B cell (primary cell): ENCODE results near the gene ALDH1A1. TPM values are rescaled to one million over a fixed set of nuclear protein-coding genes. Genes with fewer than 3 reads are reported as not detected.

Source experiments
- ATAC-seq: fragments of 200-7000 bp; cut with Tn5 transposase; one replicate; pipeline ENCODE4 v1.10.0; 2021; ENCODE audit warnings: low read depth, mild to moderate bottlenecking, moderate number of reproducible peaks, moderate library complexity
- CTCF ChIA-PET: fragments of 350-600 bp; sonication (Branson Sonifier 250); formaldehyde crosslinking; loops from one replicate; lab custom pipeline; 2021; ENCODE audit warnings: antibody characterized with exemption, inconsistent platforms; lab: Charles Lee
- POLR2A ChIA-PET: fragments of 350-600 bp; sonication (Branson Sonifier 250); formaldehyde crosslinking; loops from one replicate; lab custom pipeline; 2021; ENCODE audit warnings: antibody characterized with exemption; lab: Charles Lee
- DNase-seq: peaks from one replicate; pipeline ENCODE4 v3.0.0; 2013
- H2AFZ ChIP-seq: 2 replicates; pipeline ENCODE4 v1.6.1; 2012; ENCODE audit warnings: mild to moderate bottlenecking, low read depth, low read length; ENCODE audit not compliant: insufficient read depth, poor library complexity, severe bottlenecking
- H3K27ac ChIP-seq, 2 donors: 1 replicate in 1 of 2; 2 replicates in 1 of 2; pipeline ENCODE4 v1.5.1; 2012 to 2013; ENCODE audit warnings: low read length in 2 of 2, mild to moderate bottlenecking in 2 of 2, moderate library complexity in 1 of 2
- H3K27me3 ChIP-seq, 4 experiments: fragments of 200-600 bp in 1 of 4; sonication (generic) in 1 of 4; replicated peaks in 1 of 4; 1 replicate in 2 of 4; 2 replicates in 2 of 4; pipeline versions ENCODE4 v1.6.1 to v1.7.0; 2013 to 2016; ENCODE audit warnings: low read length in 3 of 4, mild to moderate bottlenecking in 2 of 4, mixed read lengths in 1 of 4, moderate library complexity in 1 of 4; ENCODE audit not compliant: insufficient read depth in 4 of 4, control insufficient read depth in 3 of 4; ENCODE audit errors: control extremely low read depth in 1 of 4
- H3K36me3 ChIP-seq, 2 experiments: replicated peaks in 1 of 2; 1 replicate in 1 of 2; 2 replicates in 1 of 2; pipeline versions ENCODE4 v1.6.1 to v1.7.1; 2013; ENCODE audit warnings: low read length in 1 of 2; ENCODE audit not compliant: insufficient read depth in 2 of 2, control insufficient read depth in 1 of 2; ENCODE audit errors: control extremely low read depth in 1 of 2, extremely low read depth in 1 of 2
- H3K4me1 ChIP-seq, 2 donors: fragments of 200-600 bp in 1 of 2; sonication (generic) in 1 of 2; 1 replicate in 1 of 2; 2 replicates in 1 of 2; pipeline versions ENCODE4 v1.5.1 to v1.6.1; 2013 to 2017; ENCODE audit warnings: low read length in 2 of 2; ENCODE audit not compliant: control insufficient read depth in 2 of 2, insufficient read depth in 2 of 2
- H3K4me2 ChIP-seq: replicated peaks from 2 replicates; pipeline ENCODE3; 2012; ENCODE audit warnings: mild to moderate bottlenecking, low read depth, low read length; ENCODE audit not compliant: poor library complexity, severe bottlenecking
- H3K4me3 ChIP-seq, 5 experiments: fragments of 200-600 bp in 1 of 5; sonication (generic) in 1 of 5; 1 replicate in 3 of 5; 2 replicates in 2 of 5; pipeline versions ENCODE4 v1.5.1 to v1.7.0; 2011 to 2016; ENCODE audit warnings: low read length in 4 of 5, mild to moderate bottlenecking in 4 of 5, low read depth in 2 of 5, control low read depth in 1 of 5, moderate library complexity in 1 of 5; ENCODE audit not compliant: insufficient read depth in 1 of 5; ENCODE audit errors: control extremely low read depth in 1 of 5, extremely low read depth in 1 of 5
- H3K79me2 ChIP-seq: fragments of 200-600 bp; sonication (generic); one replicate; pipeline ENCODE4 v1.6.0; 2016; ENCODE audit warnings: low read length; ENCODE audit not compliant: control insufficient read depth, insufficient read depth
- H3K9ac ChIP-seq: fragments of 200-600 bp; sonication (generic); 2 replicates; pipeline ENCODE4 v1.6.1; 2017; ENCODE audit warnings: mild to moderate bottlenecking, low read length, moderate library complexity
- H3K9me3 ChIP-seq, 3 donors: one replicate each; pipeline versions ENCODE4 v1.6.1 to v1.7.1; 2013; ENCODE audit warnings: low read length in 2 of 3; ENCODE audit not compliant: control insufficient read depth in 2 of 3, insufficient read depth in 1 of 3; ENCODE audit errors: control extremely low read depth in 1 of 3
- H4K20me1 ChIP-seq: 2 replicates; pipeline ENCODE4 v1.6.0; 2012; ENCODE audit warnings: mild to moderate bottlenecking, low read length; ENCODE audit not compliant: insufficient read depth, control insufficient read depth, poor library complexity, severe bottlenecking
- H3K27ac Mint-ChIP-seq: one replicate; pipeline ENCODE4 v1.8.0; 2021; ENCODE audit warnings: mixed read lengths
- H3K27me3 Mint-ChIP-seq: one replicate; pipeline ENCODE4 v1.8.0; 2021; ENCODE audit warnings: mixed read lengths
- H3K4me1 Mint-ChIP-seq: one replicate; pipeline ENCODE4 v1.8.0; 2021; ENCODE audit warnings: mixed read lengths
- H3K4me3 Mint-ChIP-seq: one replicate; pipeline ENCODE4 v1.8.0; 2021; ENCODE audit warnings: mixed read lengths
- H3K9me3 Mint-ChIP-seq: one replicate; pipeline ENCODE4 v1.8.0; 2022; ENCODE audit warnings: mixed read lengths; ENCODE audit not compliant: insufficient read depth
- CTCF ChIP-seq: fragments of 200-600 bp; IDR thresholded peaks from one replicate; pipeline ENCODE4 v1.8.0; 2022; ENCODE audit warnings: antibody characterized with exemption, mild to moderate bottlenecking
- EZH2 ChIP-seq: IDR thresholded peaks from 2 replicates; pipeline ENCODE4 v1.6.1; 2012; ENCODE audit warnings: borderline replicate concordance, low read depth, mild to moderate bottlenecking, moderate library complexity, low read length; ENCODE audit not compliant: insufficient read depth, poor library complexity, severe bottlenecking
- WGBS: methylation state at CpG from one replicate; pipeline ENCODE4 v1.1.5; 2013; ENCODE audit warnings: missing lambda C conversion rate; ENCODE audit not compliant: insufficient coverage; 5-methylcytosine and 5-hydroxymethylcytosine counted together
- intact Hi-C: fragments of 100-400 bp; cut with micrococcal nuclease; formaldehyde crosslinking; loops from one replicate; pipeline ENCODE4 v1.10.0; 2022
- polyA plus RNA-seq: library from polyadenylated mRNA; depleted of rRNA; stranded (reverse); fragments of >200 nt; gene quantifications from 2 replicates; pipeline ENCODE4 v1.2.3, GENCODE V29; 2012
- total RNA-seq, 2 donors: library from RNA; stranded (reverse); fragments of 120-200 nt in 1 of 2; gene quantifications; 1 replicate in 1 of 2; 2 replicates in 1 of 2; pipeline versions ENCODE4 v1.2.3 to v1.2.4, GENCODE V29; 2013 to 2022

ALDH1A1 gene
- total and polyA plus RNA-seq, 2 donors (not counting 1 experiment from before 2014, with no cell fraction given), result 0.43 TPM; not detected in 1

- CTCF ChIA-PET, result no interaction called here
- Histone ChIP-seq H3K36me3 (no peaks in the 10 kb centered on the region), H4K20me1 (no peaks in the 10 kb centered on the region), H3K4me2 (no peak overlapping the region), H3K4me3 (no peak overlapping the region), H2AFZ (no peak overlapping the region), H3K27ac (no peak overlapping the region), H3K27me3 (no peaks in the 10 kb centered on the region), H3K9me3 (no peaks in the 10 kb centered on the region), H3K79me2 (no peaks in the 10 kb centered on the region), H3K9ac (no peak overlapping the region), H3K4me1 (no peaks in the 10 kb centered on the region)
- Mint-ChIP-seq H3K27me3 (peaks cover 3% of the 10 kb centered on the region), H3K9me3 (no peaks in the 10 kb centered on the region), H3K27ac (no peak overlapping the region), H3K4me3 (no peak overlapping the region), H3K4me1 (no peaks in the 10 kb centered on the region)
- intact Hi-C loops, result no loop called here
- TF ChIP-seq CTCF, result no peak
- no peak for TF ChIP-seq EZH2
- POLR2A ChIA-PET, result no interaction called here
- WGBS, result 89% methylated on average over 4 of the region's 7 CpGs
- no peak for ATAC-seq
- no peak for DNase-seq
Observed at GRCh38 chr9:72912476-72913381, 40.1 kb downstream of the ALDH1A1 start.

- Histone ChIP-seq H3K27me3 (no peaks in the 10 kb centered on the region), H3K9ac (no peak overlapping the region), H3K79me2 (no peaks in the 10 kb centered on the region), H3K9me3 (no peaks in the 10 kb centered on the region), H2AFZ (no peak overlapping the region), H3K36me3 (no peaks in the 10 kb centered on the region), H4K20me1 (no peaks in the 10 kb centered on the region), H3K4me2 (no peak overlapping the region), H3K4me3 (no peak overlapping the region), H3K4me1 (no peaks in the 10 kb centered on the region), H3K27ac (no peak overlapping the region)
- Mint-ChIP-seq H3K27me3 (peaks cover 3% of the 10 kb centered on the region), H3K4me1 (no peaks in the 10 kb centered on the region), H3K27ac (no peak overlapping the region), H3K4me3 (no peak overlapping the region), H3K9me3 (no peaks in the 10 kb centered on the region)
- no peak for DNase-seq
- ATAC-seq, result no peak
- TF ChIP-seq EZH2, result no peak
- TF ChIP-seq CTCF, result no peak
- intact Hi-C loops, result no loop called here
- POLR2A ChIA-PET, result no interaction called here
- WGBS, result 100% methylated on average over 1 of the region's 2 CpGs
- CTCF ChIA-PET, result no interaction called here
Observed at GRCh38 chr9:72911816-72912215, 41.0 kb downstream of the ALDH1A1 start.
